ENCODE data around the gene GATM.

DNA sequence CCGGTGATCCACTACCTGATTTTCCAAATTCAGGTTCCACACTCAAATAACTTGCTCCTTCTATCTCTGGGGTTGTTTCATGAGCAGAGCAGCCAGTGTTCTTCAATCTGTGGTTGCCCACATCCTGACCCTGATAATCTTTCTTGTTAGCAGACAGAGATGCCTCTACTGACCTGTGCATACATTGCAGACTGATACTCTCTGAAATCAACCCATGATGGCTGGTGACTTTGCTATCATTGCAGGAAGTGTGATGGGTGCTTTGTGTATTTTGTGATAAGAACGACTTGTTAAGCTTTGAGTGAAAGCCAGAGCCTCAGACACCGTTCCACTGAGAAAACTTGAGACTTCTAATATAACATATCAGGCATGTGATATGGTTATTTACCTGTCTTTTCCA lies 39.9 kb downstream of the GATM start:
- TF ChIP-seq POLR2A (IDR thresholded peaks at IDR 0.05; ENCODE audit: low read length): no peak
- no peak for TF ChIP-seq GATA1 (IDR thresholded peaks at IDR 0.05; ENCODE audit: low read depth, low read length)
